WI38 (cell line): ENCODE results near the gene FAXC.

ENCODE experiments used
- H3K4me3 ChIP-seq: 2 replicates; pipeline ENCODE4 v1.5.1; 2011; ENCODE audit warnings: low read depth, mild to moderate bottlenecking, control low read depth, low read length
- CTCF ChIP-seq: IDR thresholded peaks from 2 replicates; pipeline ENCODE4 v1.5.1; 2012; ENCODE audit warnings: low read depth, mild to moderate bottlenecking, control low read depth, low read length

Gene FAXC

DNA sequence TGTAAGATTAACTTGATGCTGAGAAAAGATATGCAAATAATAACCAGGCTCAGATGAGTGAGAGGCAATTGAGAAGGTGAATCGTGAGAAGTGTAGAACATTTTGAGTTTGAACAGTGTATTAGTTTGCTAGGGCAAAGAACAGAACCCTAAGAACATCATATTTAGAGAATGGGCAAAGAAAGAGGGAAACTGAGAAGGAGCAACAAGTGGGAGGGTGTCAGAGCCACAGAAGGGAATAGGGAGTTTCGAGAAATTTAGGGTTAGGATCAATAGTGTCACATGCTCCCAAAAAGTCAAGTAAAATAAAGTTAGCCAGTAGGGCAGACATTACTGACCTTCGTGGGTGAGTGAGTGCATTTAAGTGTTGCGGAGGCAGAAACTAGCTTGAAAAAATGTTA lies 5.5 kb upstream of the FAXC start:
- no peak for TF ChIP-seq CTCF
- H3K4me3 ChIP-seq: no peak overlapping the region

DNA sequence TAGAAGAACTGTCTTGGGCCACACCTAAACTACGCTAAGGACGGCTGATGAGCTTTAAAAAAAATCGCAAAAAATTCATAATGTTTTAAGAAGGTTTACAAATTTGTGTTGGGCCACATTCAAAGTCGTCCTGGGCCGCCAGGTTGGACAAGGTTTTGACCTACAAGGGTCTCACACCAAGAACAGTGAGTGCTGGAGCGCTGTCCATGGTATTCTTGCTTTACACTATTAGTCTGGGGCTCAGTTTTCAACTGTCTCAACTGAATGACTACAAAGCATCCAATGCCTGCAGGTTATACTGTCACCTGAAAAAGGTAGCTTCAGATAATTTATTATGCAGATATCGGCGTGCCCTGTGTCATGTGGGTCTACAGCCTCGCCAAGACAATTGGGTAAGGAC lies 3.7 kb upstream of the FAXC start:
- no peak for TF ChIP-seq CTCF

DNA sequence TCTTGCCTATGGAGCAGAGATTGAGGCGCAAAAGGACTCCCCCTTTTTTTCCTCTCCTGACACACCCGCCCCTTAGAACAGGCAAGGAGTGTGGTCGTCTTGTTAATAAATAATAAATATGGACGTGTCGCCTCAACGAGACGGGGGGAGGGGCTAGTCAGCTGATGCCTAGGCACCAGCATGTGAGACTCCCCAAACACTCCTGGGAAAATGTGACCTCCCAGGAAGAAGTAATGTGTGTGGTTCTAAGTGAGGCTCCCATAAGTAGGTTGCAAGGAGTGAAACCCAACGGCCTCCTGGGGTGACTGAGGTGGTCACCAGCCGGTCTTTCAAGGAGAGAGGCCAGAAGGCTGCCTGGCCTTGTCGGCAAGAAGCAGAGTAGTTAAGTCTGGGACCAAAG lies 1.1 kb upstream of the FAXC start:
- TF ChIP-seq CTCF: no peak
- H3K4me3 ChIP-seq: no peak overlapping the region

More for the DNA sequence above, 3.7 kb upstream of the FAXC start:
- no peak overlapping the region for H3K4me3 ChIP-seq

DNA sequence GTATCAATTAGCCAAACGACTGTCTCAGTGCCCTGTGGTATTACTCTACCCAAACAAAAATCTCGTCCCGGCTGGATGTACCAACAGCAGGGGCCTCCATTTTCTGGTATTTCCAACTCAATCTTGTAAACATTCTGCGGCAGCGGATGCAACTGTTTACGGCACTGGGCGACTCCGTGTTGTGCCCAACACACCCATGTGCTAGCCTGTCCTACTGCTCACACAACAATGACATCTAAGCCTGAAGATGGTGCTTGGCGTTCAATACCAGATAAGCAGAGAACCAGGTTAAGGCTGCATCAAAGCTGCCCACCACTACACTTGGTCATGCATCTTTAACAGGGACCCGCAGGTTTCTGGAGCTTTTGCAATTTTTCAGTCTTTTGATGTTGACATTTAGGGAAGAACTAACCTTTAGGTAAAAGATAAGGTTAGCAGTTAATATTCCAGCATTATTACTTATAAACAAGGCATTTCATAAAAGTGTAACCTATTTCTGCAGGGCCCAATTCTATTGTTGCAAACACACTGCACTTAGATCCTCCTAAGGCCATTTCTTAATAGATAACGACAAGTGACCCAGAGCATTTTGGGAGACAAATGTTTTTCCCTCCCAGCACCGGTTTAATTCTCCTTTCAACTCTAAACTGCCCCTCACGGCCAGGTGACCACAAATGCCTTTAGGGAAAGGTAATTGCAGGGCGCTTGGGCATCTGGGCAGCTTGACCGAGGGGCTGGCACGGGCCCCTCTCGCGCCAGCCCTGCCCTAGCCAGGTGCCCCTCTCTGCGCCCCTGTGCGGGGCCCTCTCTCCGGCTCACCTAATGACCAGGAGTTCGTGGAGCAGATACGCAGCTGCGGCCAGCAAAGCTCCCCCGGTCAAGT lies 945 bp downstream of the FAXC start:
- H3K4me3 ChIP-seq: peak overlapping the region; percentile 50
- TF ChIP-seq CTCF: no peak

- TF ChIP-seq CTCF: no peak
- H3K4me3 ChIP-seq: no peak overlapping the region
Measured at GRCh38 chr6:99347804-99348203, 1.7 kb downstream of the FAXC start.

GRCh38 chr6:99346595-99346994 lies 2.9 kb downstream of the FAXC start:
- H3K4me3 ChIP-seq: no peak overlapping the region

More at GRCh38 chr6:99346595-99346994, 2.9 kb downstream of the FAXC start:
- TF ChIP-seq CTCF: no peak
